ENCODE results near the gene LCN10. TPM values are rescaled to one million over a fixed set of nuclear protein-coding genes. Genes with fewer than 3 reads are reported as not detected.
"Not testable (repeated sequence)": the region's sequence is repeated elsewhere in the genome, so short reads cannot be mapped to it uniquely, and the experiment has no call there.

The LCN10 gene
- total and polyA plus RNA-seq, 2 of the 13 experiments (the other 11 are each of a cell fraction or from before 2014, with no cell fraction given) = 0.53 to 0.61 TPM

DNA sequence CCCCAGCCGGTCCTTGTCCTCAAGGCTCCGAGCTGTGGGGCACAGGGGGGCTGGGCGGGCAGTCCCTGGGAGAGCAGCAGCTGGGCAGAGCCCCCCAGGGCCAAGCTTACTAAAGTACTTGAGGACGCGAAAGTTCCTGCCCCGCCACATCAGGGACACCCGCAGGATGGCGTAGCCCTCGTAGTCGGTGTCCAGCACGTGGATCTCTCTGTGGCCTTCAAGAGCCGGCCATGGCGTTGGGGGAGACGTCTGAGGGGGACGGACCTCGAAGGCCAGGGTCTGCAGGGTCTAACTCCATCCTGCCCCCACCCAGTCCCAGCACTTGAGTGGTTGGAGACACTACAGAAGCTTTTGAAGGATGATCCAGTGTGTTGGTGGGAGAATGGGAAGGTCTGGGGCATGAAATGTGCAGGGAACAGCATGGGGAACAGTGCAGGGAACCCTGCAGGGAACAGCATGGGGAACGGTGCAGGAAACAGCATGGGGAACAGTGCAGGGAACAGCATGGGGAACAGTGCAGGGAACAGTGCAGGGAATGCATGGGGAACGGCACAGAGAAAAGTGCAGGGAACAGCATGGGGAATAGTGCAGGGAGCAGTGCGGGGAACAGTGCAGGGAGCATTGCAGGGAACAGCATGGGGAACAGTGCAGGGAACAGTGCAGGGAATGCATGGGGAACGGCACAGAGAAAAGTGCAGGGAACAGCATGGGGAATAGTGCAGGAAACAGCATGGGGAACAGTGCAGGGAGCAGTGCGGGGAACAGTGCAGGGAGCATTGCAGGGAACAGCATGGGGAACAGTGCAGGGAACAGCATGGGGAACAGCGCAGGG, 12.8 kb upstream of the LCN10 start:
- CTCF ChIA-PET (ENCODE audit: low intra/inter-chr PET ratio, low total read pairs); H4K20me1 ChIP-seq (ENCODE audit: insufficient read depth, low read length); BruUV-seq (replicated peaks); ATAC-seq; intact Hi-C loops (cut with micrococcal nuclease; ENCODE audit: unreplicated experiment); DNase-seq (ENCODE audit: low spot score); FAIRE-seq; H2AFZ ChIP-seq (ENCODE audit: low read length); H3K4me3 ChIP-seq (replicated peaks in 1 of 3; ENCODE audit: insufficient read depth in 1 of 3, low read depth in 2 of 3, low read length in 3 of 3); in situ Hi-C loops (cut with HindIII; ENCODE audit: extremely low pct_ligation_motif_present, low pct_unique_long_range_greater_than_20kb); H3K79me2 ChIP-seq (ENCODE audit: insufficient read depth, low read length); H3K27ac ChIP-seq (ENCODE audit: extremely low read length, insufficient read depth, low read length); H3K9ac ChIP-seq (ENCODE audit: insufficient read depth, low read depth, low read length); POLR2A ChIA-PET; H3K36me3 ChIP-seq (replicated peaks in 1 of 2; ENCODE audit: control insufficient read depth in 1 of 2, insufficient read depth in 2 of 2, low read length in 2 of 2); TF ChIP-seq NONO (IDR thresholded peaks at IDR 0.05): not testable (repeated sequence)
- H3K27me3 ChIP-seq (ENCODE audit: control insufficient read depth in 1 of 2, insufficient read depth in 2 of 2, low read length in 2 of 2) = peaks cover 8 to 43% of the 10 kb centered on the region in 2 experiments; a peak in 4 of 5 replicates
- peaks cover 15% of the 10 kb centered on the region for H3K9me3 ChIP-seq (ENCODE audit: low read length)
- TF ChIP-seq, protein P1, sequence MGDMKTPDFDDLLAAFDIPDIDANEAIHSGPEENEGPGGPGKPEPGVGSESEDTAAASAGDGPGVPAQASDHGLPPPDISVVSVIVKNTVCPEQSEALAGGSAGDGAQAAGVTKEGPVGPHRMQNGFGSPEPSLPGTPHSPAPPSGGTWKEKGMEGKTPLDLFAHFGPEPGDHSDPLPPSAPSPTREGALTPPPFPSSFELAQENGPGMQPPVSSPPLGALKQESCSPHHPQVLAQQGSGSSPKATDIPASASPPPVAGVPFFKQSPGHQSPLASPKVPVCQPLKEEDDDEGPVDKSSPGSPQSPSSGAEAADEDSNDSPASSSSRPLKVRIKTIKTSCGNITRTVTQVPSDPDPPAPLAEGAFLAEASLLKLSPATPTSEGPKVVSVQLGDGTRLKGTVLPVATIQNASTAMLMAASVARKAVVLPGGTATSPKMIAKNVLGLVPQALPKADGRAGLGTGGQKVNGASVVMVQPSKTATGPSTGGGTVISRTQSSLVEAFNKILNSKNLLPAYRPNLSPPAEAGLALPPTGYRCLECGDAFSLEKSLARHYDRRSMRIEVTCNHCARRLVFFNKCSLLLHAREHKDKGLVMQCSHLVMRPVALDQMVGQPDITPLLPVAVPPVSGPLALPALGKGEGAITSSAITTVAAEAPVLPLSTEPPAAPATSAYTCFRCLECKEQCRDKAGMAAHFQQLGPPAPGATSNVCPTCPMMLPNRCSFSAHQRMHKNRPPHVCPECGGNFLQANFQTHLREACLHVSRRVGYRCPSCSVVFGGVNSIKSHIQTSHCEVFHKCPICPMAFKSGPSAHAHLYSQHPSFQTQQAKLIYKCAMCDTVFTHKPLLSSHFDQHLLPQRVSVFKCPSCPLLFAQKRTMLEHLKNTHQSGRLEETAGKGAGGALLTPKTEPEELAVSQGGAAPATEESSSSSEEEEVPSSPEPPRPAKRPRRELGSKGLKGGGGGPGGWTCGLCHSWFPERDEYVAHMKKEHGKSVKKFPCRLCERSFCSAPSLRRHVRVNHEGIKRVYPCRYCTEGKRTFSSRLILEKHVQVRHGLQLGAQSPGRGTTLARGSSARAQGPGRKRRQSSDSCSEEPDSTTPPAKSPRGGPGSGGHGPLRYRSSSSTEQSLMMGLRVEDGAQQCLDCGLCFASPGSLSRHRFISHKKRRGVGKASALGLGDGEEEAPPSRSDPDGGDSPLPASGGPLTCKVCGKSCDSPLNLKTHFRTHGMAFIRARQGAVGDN (CRISPR knock-in tag; IDR thresholded peaks at IDR 0.05) = peak; percentile 46
- peak; percentile 88 for TF ChIP-seq ZMYM2 (CRISPR knock-in tag; IDR thresholded peaks at IDR 0.05)
- TF ChIP-seq KDM1A (CRISPR knock-in tag; IDR thresholded peaks at IDR 0.05) = peak; percentile 52; the same call in 1 of the 2 replicates
- peak; percentile 58; the same call in 1 of the 2 replicates for TF ChIP-seq ZKSCAN1 (IDR thresholded peaks at IDR 0.05; ENCODE audit: low read length)
- TF ChIP-seq NONO (CRISPR knock-in tag; conservative IDR thresholded peaks at IDR 0.05) = peak; percentile 39; the same call in 1 of the 2 replicates
- 0 out of 2 replicates have a peak, but pooled peaks have one; percentile 40 for TF ChIP-seq CHD4 (IDR thresholded peaks at IDR 0.05; ENCODE audit: borderline replicate concordance, low read length)
- peak; percentile 98 for TF ChIP-seq ZMYM3 (CRISPR knock-in tag; IDR thresholded peaks at IDR 0.05)
- H3K4me2 ChIP-seq (ENCODE audit: low read depth, low read length) = 0 out of 2 replicates have a peak overlapping the region, but pooled peaks have one; percentile 30
- WGBS (ENCODE audit: low lambda C conversion rate) = 63% methylated on average over 20 of the region's 22 CpGs
- H3K4me1 ChIP-seq (ENCODE audit: insufficient read depth, low read length) = peaks cover 15% of the 10 kb centered on the region; the same call in 1 of the 2 replicates
